GM18951 (cell line): ENCODE results near the gene NFKB2.

Source experiments
- POLR2A ChIP-seq: IDR thresholded peaks from 4 replicates; pipeline ENCODE4 v1.6.1; 2011; ENCODE audit warnings: mild to moderate bottlenecking; ENCODE audit not compliant: insufficient read length, insufficient read depth; ENCODE audit errors: extremely low read depth
- in situ Hi-C: fragments of 300-500 bp; cut with MboI; formaldehyde crosslinking; loops from one replicate; pipeline ENCODE4 v1.12.0; 2022; ENCODE audit warnings: low sequenced_read_pairs, mixed read lengths, inconsistent platforms; ENCODE audit not compliant: unreplicated experiment

Gene NFKB2

DNA sequence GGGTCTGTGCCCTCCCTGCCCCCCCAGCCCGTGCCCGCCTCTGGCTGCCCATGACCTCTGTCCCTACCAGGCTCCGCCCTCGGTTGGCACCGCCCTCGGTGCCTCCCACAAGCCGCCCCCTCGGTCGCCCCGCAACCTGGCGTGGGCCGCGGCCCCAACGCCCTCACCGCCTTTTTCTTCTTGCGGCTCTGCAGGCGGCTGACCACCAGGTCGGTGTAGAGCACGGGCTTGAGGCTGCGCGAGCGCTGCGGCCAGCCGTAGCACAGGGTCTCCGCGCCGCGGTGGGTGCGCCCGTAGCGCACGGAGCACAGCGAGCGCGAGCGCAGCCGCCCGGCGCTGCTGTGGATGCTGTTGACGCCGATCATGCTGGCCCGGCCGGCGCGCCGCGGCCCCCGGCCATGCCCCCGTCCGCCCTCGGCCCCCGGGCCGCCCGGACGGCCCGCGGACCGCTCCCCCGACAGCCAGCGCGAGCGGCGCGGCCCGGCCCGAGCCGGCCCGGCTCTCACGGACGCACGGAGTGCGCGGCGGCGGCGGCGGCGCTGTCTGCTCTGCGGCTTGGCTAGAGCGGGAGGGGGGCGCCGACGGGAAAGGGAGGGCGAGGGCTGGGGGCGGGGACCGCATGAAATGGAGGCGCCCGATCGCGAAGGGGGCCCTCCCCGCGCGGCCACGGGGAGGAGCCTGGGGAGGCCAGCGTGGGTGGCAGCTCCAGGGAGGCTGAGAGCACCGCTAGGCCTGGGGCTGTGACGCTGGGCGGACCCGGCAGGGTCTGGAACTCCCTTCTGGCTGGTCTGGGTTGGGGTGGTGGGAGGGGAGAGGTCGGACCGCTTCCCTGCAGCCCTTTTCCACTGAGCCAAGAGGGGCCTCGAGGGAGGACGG is 13.5 kb downstream of the NFKB2 start:
- TF ChIP-seq POLR2A = no peak

GRCh38 chr10:102409604-102410428 is 14.3 kb downstream of the NFKB2 start:
- no peak for TF ChIP-seq POLR2A
- in situ Hi-C loops = no loop called here

More for the DNA sequence above, 13.5 kb downstream of the NFKB2 start:
- in situ Hi-C loops = no loop called here

GRCh38 chr10:102410429-102411073 is 15.0 kb downstream of the NFKB2 start:
- no peak for TF ChIP-seq POLR2A
- in situ Hi-C loops = no loop called here

- in situ Hi-C loops = no loop called here
Observed at GRCh38 chr10:102411341-102412255, 16.1 kb downstream of the NFKB2 start.

DNA sequence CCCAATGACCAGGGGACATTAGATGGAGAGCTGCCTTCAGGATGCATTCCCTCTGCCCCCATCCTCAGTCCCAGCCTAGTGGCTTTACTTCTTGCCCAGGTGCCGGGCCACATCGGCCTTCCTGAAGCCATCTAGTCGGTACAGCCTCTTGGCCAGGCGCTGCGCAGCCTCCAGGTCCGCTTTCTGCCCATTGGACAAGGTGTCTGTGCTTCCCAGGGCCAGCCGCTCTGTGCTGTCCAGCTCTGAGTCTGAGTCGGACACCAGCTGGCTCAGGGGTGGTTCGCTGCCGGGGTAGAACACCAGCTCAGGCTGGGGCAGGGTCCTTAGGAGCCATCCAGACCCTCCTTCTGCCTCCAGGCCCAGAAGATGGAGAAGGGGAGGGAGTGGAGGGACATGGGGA is 16.8 kb downstream of the NFKB2 start:
- in situ Hi-C loops = no loop called here
- TF ChIP-seq POLR2A = no peak

More at GRCh38 chr10:102411341-102412255, 16.1 kb downstream of the NFKB2 start:
- no peak for TF ChIP-seq POLR2A

DNA sequence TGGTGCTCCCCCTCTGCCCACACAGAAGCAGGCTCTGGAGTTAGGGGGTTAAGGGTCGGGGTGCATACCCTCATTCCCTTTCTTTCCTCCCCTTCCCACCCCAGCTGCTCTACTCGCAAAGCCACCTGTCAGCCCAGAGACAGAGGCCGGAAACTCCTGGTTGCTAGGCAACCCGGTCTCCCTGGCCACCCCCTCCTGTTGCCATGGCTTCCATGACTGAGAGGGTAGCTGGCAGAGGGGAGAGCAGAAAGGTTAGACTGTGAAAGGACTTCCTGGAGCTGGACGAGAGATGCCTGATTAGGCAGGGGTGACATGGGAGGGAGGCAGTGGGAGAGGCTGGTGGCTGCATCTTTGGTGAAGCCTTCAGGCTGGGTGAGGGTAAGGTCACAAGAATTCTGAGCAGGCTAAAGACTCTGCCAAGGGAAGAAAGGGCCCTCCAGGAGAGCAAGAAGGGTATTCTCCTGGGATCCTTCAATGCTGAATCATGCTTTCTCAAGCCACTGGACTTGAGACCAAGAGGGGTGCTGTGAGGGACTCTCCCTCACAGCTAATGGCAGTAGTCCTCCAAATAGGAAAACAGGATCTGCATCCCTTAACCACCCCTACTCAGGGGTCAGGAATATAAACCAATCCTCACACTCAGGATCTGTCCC is 17.7 kb downstream of the NFKB2 start:
- no peak for TF ChIP-seq POLR2A
- in situ Hi-C loops = no loop called here

DNA sequence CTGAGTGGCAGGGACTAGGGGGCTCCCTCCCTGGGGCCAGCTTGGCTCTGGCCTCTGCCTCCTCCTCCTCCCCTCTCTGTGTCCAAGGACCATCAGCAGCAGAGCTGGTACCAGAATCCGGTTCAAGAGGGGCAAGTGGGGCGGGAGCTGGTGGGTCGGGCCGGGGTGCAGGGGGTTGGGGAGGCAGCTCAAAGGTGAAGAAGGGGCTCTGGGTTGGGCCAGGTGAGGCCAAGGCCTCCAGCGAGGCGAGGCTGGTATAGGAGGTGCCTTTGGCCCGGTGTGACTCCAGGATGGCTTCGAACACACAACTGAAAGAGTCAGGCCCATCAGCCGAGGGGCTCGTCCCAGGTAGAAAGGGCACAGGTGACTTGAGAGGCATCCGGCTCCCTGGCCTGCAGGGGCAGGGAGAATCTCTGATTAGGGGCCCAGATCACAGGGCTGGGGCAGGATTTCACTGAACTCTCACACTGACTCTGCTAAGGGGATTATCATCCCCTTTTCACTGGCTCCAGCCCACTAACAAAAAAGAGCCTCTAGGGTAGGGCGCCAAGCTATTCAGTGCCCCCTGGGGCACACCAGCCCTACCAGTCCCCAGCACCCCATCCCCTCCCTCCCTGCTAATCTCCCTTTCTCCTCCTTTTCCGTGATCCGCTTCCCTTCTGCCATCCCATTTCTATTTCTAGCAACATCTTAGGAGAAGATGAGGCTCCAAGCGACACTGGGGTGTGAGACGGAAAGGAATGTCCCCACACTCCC is 18.5 kb downstream of the NFKB2 start:
- in situ Hi-C loops = no loop called here
- TF ChIP-seq POLR2A = no peak

DNA sequence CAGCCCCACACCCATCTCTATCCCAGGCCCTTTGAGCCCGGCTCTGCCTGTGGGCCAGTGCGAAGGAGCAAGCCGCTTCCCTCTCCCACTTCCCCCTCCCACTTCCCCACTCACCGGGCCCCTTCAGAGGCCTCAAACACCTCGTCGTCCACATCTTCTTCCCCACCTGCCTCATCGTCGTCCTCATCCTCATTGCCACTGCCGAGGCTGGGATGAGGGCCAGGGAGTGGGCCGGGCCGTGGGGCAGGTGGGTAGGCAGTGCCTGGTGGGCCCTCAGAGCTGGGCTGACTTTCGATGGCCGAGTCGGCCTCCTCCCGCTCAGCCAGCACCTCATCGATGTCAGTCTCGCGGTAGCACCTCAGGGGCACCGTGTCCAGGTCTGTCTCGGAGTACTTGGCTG is 19.2 kb downstream of the NFKB2 start:
- TF ChIP-seq POLR2A = no peak
- in situ Hi-C loops = no loop called here

DNA sequence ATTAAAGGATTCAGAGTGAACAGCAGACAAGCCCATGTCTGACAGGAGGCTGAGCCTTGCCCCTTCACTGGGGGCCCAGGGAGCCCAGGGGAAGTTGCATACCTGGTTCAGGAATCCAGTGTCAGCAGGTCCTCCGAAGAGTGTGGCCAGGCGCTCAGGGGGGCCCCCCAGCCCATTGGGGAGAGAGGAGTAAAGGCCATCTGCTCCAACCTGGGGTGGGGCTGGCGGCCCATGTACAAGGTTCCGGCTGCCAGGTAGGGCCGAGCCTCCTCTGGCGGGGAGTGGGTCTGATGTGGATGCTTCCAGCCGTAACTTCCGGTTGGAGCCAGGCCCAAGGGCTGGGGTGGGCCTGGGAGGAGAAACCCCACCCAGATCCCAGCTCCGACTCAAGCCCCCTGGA is 20.8 kb downstream of the NFKB2 start:
- in situ Hi-C loops = no loop called here
- TF ChIP-seq POLR2A = no peak

DNA sequence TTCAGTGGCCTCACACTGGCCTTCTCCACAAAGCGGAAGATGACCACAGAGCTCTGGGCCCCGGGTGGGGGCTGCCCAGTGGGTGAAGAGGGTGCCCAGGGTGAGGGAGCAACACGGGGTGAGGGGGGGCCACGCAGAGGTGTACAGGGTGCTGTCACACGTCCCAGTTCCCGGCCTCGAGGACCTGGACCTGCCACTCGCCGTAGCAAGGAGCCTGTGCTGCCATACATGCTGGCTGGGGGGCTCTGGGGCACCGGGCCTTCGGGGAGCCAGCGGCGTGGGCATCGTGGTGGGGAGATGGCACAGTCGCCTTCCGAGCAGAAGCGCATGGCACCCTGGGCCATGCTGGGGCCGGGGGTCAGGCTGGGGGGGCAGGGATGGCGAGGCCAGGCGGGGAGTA is 21.2 kb downstream of the NFKB2 start:
- TF ChIP-seq POLR2A = no peak
- in situ Hi-C loops = no loop called here

DNA sequence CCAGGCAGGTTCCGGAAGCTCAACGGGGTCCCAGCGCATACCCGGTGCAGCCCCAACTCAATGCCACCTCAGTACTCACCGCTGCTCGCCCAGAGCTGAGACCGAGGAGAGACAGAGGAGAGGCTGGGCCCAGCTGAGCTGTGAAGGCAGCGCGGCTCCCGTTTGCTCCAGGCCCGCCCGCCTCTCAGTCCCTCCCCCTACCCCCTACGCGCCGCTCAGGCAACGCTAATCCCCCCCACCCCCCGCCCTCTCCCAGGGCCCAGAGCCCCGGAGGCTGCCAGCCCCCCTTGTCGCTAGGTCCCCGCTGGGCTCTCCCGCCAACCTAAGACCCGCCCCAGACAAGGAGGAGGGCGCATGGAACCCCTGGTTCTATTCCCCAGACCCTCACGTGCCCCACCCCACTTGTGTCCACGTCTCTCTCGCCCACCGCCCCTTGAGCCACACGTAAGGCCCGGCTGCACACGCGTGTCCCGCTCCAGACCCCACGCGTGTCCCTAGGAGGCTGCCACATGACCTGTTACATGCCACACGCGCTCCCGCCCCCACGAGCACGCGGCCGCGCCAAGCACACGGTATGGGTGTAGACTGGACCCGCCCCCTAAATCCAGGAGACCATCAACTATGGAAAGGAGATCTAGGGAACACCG is 23.2 kb downstream of the NFKB2 start, which contains the start of gene PSD:
Gene PSD, minus strand, starts transcription at position 164 of the 647 bp plus-strand sequence. CDS start 1,747 bp downstream, outside the sequence.
- TF ChIP-seq POLR2A = no peak
- in situ Hi-C loops = no loop called here
